HG03196 (cell line): ENCODE data around the gene KRTAP12-3.

Source experiments
- ATAC-seq: cut with Tn5 transposase; IDR thresholded peaks from one replicate; pipeline ENCODE4 v1.9.1; 2021; ENCODE audit not compliant: unreplicated experiment

Gene KRTAP12-3

DNA sequence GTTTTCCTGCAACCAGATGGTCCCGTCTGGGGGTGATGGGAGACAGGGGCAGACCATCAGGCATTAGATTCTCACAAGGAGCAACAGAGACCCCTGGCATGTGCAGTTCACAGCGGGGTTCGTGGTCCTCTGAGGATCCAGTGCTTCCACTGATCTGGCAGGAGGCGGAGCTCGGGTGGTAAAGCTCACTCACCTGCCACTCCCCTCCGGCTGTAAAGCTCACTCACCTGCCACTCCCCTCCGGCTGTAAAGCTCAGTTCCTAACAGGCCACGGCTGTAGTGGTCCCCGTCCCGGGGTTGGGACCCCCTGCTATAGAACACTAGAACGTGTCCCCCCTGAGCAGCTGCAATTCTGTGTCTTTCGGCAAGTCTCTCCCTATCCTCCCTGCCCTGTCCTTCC lies 43.8 kb downstream of the KRTAP12-3 start:
- ATAC-seq, result no peak

DNA sequence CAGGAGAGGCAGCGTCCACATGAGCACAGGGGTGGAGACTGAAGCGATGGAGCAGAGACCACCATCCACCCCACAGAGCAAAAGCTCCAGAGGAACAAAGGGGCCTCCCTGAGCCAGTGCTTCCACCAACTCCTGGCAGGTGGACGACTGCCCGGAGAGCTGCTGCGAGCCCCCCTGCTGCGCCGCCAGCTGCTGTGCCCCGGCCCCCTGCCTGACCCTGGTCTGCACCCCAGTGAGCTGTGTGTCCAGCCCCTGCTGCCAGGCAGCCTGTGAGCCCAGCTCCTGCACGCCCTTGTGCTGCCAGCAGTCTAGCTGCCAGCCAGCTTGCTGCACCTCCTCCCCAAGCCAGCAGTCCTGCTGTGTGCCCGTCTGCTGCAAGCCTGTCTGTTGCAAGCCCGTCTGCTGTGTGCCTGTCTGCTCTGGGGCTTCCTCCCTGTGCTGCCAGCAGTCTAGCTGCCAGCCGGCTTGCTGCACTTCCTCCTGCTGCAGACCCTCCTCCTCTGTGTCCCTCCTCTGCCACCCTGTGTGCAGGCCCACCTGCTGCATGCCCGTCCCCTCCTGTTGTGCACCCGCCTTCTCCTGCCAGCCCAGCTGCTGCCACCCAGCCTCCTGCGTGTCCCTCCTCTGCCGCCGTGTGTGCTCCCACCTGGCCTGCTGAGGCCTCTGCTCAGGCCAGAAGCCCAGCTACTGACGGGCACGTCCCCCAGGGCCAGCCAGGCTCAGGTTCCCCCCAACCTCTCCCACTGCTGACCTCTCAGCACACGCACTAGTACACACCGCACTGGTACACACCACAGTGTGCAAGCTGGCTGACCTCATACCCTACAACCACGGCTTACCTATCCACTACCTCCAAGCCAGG lies 44.6 kb downstream of the KRTAP12-3 start:
- ATAC-seq, result no peak

DNA sequence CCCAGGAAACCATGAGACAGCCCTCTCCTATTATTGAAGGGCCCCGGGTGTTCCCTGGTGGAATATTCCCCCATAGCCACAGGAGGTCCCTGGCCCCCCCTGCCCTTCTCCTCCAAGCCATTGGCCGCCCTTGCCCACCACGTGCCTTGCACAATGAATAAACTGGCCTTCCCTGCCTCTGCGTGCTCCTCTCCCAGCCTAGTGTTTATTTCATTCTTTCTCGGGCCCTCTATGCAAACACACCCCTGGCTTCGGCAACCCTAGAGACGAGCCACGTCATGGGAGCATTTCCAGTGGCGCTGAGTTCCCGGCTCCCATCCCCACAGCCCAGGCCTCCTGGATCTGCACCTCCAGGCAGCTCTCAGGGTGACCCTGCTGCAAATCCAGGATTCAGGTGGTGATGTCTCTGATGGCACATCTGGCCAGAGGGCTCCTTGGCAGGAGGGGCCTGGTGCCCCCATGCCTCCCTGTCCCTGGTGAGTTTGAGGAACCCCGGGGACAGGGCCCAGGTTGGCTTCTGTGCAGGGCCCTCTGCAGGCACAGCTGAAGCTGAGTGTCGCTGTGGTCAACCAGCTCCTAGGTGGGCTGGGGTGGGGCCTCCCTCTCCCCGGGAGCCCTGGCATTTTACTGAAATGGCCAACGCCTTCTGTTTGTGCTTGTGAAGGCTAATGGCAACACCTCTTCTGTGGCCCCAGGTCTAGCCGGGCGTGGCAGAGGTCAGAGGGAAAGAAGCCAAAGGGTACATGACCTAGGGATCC lies 45.4 kb downstream of the KRTAP12-3 start:
- ATAC-seq, result no peak

DNA sequence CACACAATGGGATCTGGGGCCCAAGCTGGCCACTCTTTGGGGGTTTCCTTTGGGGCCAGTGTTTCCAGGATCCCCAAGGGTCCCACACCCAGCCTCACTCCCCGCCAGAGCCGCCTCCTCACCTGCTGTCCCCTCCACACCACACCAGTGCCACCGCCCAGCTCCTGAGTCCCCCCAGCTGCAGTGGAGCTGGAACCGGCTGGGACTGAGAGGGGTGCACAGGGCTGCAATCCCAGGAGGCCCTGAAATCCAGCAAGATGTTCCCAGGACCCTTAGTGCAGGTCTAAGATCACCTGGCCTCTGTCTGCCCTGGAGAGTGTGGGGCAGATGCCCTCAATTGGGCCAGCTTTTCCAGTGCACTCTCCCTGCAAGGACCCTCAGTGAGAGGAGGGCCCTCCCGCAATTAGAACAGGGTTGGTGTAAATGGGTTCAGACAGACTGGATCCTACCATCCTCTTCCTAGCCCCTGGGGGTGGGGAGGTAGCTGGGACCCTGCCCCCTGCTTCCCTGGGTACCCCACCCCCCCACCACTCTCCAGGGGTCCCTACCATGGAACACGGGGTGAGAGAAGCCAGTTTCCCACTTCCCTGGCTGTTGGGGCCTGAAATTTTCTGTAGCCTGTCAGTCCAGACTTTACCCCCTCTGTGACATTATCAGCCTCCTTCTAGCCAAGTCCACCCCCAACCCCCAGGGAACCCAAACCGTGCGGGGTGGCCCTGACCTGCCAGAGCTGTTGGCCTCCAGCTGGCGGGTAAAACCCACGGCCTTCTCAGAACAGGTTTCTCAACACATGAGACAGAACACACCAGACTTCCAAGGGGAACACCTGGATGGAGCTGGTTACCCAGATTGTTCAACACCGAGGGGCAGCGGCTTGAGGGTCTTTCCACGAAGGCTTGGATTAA lies 46.3 kb downstream of the KRTAP12-3 start:
- no peak for ATAC-seq

DNA sequence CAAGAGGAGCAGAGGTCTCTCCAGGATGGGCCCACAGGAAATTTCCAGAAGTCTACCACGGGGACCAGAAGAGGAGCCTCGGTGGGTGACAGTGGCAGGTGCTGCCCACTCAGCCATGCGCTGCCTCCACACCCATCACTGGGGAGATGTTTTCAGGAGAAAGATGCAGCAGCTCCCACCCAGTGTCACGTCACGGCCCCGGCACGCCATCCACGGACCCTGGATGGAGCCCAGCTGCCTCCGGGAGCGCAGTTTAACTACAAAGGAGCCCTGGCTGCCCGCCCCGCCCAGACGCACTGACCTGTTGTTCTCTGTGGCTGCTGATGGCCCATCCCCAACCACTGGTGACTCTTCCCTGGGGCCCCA lies 46.9 kb downstream of the KRTAP12-3 start:
- no peak for ATAC-seq

DNA sequence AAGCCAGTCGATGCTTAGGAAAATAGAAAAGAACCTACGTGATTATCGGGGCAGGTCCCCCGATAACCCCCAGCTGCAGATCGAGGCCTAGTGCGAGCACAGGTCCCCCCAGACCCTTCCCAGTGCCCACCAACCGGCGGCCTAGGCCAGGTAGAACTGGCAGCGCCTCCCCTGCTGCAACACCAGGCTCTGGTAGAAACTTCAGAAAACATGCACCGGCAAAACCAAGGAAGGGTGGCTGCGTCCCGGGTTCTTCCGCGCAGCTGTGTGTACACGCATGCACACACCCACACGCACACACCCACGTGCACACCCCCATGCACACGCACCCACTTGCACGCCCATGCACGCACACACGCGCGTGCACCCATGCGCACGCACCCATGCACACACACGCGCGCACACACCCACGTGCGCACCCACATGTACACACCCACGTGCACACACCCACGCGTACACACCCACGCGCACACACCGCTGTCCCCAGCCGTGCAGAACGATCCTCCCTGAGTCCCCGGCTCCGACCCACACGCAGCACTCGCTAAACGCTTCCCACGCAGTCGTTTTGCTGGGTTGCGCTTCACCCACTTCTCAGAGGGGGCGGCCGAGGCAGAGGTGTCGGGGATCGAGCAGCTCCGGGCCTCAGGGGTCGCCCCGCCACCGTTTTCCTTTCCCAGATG lies 48.4 kb downstream of the KRTAP12-3 start:
- ATAC-seq, result no peak

DNA sequence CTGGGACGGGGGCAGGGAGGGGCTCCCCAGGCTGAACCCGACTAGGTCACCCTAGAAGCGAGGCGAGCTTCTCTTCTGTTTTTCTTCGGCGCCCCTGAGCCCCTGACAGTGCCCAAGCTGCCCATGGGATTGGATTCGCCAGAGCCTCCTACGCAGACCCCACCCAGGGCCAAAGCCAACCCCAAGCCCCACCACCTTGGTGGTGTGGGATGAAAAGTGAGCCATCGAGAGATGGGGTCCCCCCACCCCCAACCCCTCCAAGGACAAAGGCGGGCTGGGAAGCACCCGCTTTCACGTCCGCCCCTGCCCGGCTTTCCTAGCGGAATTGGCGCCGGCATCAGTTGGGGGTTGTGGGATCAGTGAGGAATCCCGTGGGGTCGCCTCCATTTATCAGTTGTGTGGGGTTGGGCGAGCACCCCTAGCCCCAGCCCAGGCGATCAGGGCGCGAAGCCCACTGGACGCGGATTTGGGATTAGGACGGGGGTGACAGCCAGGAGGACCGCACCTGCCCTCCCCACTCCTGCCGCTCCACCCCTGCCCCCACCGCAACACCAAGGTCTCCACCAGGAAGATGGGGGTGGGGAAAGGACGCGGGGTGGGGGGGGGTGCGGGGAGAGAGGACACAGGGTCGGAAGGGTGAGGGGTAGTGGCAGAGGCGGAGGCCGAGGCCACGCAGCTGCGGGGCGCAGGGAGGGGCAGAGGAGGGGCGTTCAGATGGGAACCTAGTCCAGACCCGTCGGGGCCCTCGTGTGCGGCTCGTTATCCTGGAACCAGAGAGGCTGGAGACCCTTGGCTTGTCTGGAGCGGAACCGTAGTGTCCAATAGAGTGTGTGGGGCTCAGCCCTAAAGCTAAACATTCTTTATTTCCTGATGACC lies 49.2 kb downstream of the KRTAP12-3 start:
- ATAC-seq, result no peak
